Ecto neural progenitor cell (in vitro differentiated cells): ENCODE data around the gene EIF3F.
A peak's percentile ranks its signal among the peaks of the same experiment; 100 is the strongest.

Source experiments
- DNase-seq: peaks from one replicate; pipeline ENCODE4 v3.0.0-alpha.2; 2018; ENCODE audit warnings: low spot score

EIF3F gene

DNA sequence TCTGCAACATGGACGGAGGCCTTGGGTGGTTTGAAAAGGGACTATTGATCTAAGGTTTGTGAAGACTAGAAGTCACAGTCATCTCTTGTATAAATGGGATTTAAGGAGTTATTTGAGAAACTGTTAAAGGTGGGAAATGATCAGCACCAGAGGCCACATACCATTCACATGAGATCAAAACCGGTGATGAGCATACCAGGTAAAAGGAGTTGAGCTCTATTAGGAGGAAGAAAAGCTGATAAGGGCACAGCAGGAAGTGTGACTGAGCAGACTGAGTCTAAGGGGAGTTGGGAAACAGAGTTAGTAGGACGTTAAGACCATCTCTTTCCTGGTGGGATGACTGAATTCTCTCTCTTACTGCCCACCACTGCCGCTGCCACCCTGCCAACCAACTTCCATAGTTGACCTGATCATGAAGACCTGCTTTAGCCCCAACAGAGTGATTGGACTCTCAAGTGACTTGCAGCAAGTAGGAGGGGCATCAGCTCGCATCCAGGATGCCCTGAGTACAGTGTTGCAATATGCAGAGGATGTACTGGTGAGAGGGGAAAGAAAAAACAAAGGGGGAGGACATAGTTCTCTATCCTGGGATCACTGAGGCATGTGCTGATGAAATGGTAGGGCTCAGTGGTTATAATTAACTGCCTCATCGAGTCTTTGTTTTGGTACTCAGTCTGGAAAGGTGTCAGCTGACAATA lies 7.6 kb downstream of the EIF3F start:
- no peak for DNase-seq

GRCh38 chr11:7999795-8000194 lies 12.7 kb downstream of the EIF3F start:
- DNase-seq: no peak

DNA sequence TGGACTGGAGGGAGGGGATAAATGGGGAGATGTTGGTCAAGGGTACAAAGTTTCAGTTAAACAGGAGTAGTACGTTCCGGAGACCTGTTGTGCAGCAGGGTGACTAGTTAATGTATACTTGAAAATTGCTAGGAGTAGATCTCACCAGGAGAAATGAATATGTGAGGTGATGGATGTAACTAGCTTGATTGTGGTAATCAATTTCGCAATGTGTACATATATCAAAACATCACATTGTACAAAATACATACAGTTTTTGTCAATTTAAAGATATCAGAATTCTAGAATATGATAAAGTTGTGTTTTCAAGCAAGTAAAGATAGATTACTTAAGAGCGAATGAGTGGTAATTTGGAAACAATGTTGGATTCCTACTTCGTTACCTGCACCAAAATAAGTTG lies 13.3 kb downstream of the EIF3F start:
- no peak for DNase-seq

DNA sequence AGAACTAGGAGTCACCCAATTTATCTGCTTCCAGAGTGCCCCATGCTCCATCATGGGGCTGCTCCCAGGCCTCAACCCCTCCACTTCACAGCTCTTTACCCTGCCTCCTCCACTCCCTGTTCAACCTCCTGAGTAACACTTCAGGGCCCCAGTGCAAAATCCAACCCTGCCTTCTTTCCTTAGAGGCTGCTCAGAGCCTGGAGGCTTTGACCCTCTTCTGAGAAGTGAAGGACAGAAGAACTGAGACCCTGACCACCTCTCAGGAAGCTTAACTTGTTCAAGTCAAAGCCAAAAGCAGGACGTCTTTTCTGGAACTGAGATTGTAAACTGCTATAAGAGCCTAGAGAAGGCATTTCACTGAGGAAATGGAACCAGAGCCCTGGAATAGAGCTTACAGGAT lies 15.5 kb downstream of the EIF3F start:
- DNase-seq: peak; percentile 25

GRCh38 chr11:8003187-8003586 lies 16.1 kb downstream of the EIF3F start:
- peak; percentile 25 for DNase-seq

DNA sequence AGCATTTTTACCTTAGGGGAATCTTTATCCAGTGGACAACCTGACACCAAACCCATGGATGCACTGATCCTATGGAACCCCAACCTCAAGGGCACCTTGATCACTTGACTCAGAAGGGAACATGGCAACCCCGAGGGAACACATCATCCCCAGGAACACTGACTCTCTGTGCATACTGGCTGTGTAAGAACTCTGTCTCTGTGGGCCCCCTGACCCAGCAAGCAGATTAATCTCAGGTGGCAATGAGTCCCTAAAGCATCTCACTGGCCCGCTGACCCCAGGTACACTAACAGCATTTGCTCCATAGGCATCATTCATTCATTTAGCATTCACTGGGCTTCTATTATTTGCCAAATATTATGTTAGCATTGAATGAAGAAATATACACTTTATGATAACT lies 16.9 kb downstream of the EIF3F start:
- DNase-seq: peak; percentile 27

DNA sequence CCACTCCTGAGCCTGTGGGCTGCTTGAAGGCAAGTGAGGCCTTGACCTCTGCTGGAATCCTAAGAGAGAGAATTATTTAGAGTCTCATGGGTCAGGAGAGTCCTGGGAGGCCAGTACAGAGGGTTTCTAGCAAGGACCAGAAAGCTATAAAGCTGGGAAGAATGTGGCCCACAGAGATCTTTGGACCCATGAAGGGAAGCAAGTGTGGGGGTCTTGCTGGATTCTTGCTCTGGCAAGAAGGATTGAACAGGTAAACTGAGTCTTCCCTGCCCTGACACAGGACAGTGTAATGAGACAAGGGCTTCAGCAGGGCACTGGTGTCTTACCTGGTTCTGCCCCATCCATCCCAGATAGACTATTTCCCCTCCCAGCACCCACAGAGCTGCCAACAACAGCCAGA lies 18.4 kb downstream of the EIF3F start:
- no peak for DNase-seq

DNA sequence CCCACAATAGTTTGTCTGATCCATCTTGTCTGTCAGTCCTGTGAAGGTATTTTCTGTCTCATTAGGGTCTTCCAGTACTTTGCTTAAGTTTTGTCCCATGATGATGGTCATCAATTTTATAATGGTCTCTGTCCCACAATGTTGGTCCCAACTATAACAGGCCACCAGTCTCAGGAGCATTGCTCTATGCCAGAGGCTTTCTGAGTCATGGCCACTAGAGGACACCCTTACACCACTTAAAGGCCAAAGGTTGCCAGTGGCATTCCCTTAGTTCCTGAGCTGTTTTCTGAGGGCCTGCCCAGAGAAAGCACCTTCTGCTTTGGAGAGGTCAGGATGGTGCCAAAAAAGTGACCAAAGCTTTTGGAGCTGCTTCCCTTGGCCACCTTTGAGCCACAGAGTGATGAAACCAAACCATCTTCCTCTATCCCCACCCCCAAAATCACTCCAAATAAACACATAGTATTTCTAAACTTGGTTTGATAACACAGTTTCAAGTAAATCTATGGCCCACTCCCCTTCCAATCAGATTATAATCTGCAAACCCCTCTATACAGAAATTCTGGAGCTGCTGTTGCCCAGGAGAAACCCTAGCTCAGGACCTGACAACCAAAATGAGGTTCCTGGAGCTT lies 19.3 kb downstream of the EIF3F start:
- DNase-seq: peak; percentile 74

- DNase-seq: peak; percentile 23
These were observed 21.1 kb downstream of the EIF3F start for GRCh38 chr11:8008212-8008611.

DNA sequence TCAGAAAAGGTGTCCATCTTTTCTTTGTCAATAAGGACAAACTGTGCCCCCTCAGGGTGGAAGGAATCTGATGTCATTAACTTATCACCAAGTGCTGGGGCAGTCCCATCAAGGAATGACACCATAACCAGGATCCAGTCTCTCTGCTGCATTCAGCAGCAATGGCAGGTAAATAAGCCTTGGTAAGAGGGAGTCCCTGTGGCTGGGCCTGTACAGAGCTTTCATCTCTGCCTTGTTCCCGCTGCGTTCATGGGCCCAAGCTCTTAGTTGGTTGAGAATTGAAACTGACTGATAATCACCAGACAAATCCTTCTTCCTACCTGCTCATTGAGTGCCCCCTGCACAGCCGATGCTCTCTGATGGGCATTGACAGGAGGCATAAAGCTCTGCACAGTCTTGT lies 22.7 kb downstream of the EIF3F start:
- DNase-seq: no peak

- DNase-seq: no peak
These were observed 24.2 kb downstream of the EIF3F start for GRCh38 chr11:8011371-8011770.

DNA sequence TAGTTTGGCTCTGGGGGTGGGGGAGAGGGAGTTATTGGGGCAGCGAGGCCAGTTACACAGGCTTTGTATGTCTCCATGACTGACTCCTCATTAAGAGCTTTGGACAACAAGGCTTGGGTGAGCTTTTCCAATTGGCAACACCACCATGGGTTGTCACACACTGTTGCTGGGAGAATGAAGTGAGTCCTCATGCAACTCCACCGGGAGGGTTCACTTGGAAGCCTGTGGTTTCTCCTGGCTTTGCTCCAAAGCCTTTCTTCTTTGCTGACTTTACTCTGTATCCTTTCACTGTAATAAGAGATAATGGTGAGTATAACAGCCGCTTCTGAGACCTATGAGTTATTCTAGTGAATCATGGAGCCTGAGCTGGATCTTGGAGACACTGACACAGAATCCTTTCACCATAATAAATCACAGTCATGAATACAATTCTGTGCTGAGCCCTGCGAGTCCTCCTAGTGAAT lies 24.9 kb downstream of the EIF3F start:
- DNase-seq: no peak

DNA sequence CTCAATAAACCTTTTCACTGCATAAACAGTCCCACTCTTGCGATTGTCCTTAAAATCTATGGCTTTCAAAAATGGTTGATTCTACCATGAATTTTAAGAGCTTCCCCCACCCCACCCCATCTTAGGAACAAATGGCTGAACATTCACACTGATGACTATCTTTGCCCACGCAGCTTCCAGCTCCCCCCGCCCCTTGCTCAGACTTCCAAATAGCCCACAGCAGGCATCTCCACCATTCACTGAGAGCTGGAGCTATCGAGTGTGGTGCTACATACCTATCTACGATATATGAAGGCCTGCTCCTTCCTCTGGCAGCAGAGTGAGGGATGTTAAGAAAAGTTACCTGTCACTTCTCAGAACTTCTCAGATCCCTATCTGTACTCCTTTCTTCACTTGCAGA lies 26.7 kb downstream of the EIF3F start:
- no peak for DNase-seq

DNA sequence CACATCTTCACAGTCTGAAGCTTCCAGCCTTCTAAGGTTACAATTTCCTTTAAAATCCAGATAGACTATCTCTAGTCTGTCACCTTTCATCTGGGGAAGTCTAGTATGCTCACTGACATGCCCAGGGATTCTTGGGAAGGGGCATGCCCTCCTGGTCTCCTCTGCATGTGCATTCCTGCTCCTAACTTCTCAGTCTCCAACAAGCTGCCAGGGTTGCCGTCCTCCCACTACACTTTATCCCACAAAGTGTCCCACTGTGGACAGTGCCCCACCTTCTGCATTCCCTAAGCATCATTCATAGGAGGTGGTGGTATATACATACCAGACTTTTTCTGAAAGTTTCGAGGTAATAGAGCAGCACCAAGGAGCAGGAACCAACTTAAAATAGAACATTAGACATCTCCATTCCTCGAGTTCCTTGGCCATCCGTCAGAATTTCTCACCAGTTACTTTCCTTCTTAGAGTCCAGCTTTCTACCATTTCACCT lies 28.7 kb downstream of the EIF3F start:
- DNase-seq: no peak

GRCh38 chr11:8016440-8016839 lies 29.3 kb downstream of the EIF3F start:
- peak; percentile 41 for DNase-seq

GRCh38 chr11:8017071-8017470 lies 29.9 kb downstream of the EIF3F start:
- DNase-seq: peak; percentile 36

DNA sequence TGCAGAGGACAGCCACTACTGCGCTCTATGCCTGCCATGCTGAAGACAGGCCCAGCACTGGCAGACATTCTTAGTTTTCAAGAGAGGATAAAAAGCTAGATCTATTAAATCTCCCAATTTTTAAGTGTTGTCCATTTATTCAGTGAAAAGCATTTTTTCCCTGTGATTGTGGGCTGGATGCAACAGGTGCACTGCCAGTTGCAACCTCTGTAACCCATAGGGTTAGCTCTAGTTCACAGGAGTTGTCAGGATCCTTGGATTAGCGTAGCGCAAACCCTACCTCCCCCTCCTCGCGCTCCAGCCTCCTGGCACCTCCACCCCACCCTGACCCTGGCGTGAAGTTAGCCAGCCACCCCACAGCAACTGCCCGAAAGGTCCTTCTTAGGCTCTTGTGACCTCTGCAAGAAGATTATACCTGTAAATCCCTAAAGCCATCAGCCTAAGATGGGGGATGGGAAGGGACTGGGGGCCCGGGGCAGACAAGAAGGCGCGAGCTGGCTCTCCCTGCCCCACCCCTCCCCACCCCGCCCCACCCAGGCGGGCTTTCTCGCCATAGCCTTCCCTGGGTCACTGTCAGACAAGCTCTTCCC lies 30.9 kb downstream of the EIF3F start:
- DNase-seq: peak; percentile 51

DNA sequence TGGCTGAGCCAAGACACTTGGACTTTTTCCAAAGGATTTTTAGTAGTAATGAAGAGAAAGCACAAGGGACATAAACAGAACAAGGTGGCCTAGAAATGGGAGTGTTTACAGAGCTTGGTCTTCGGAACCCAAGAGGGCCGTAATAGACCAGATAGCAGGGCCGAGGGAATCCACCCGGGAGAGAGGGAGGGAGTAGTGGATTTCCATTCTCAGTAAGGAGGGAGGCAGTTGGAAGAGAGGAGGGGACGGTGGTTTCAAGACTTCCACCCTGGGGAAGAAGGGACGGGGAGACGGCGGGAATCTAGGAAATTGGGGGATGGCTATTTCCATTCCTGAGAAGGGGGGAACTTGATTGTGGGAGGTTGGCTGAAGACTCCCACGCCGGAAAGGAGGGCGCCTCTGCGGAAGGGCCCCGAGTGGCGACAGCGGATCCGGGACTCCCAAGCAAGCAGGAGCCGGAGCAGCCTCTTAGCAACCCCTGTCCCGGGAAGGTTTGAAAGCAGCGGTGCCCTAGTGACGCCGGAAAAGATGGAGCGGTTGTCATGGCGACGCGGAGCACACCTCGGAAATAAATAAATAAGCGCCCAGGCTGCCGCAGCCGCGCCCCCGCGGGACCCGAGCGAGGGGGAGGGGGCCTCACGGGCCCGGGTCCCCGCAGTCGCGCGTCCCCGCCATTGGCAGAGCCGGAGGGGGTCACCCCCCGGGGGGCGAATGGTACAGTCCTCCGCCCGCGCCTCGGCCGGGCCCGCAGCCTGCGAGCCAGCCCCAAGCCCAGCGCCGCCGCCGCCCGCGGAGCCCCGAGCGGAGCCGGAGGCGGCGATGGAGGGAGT lies 31.6 kb downstream of the EIF3F start:
- DNase-seq: peak; percentile 80

GRCh38 chr11:8019314-8020243 lies 32.4 kb downstream of the EIF3F start:
- peak; percentile 58 for DNase-seq

DNA sequence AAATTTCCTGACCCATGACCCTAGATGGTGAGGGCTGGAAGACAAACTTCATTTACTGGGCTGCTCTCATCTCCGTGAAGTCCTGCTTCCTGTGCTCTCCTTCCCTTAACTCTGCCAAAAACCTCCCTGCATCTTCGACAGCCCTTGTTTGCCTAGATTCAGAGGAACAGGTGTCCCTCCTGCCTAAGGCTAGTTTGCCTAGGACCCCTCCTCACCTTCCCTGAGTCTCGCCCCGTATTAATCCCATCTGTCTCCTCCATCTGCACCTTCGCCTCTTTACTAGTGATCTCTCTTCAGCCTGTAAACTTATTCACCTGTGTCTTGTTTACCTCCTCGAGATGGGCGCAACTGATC lies 33.1 kb downstream of the EIF3F start:
- DNase-seq: peak; percentile 35

DNA sequence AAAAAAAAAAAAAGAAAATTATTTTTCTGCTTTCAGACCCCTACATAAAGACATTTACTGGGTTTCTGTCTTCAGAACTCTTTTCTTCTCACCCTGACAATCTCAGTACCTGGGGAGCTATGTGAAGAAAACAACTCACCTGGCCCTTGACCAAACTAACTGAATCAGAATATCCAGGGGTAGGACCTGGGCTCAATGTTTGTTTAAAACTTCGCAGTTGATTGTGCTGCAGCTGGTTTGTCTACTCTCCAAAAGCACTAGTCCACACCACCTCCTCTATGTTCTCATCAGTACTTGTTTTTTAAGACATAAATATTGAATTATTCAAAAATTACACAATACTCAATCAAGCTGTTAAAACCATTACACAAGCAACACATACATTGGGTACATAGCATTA lies 34.8 kb downstream of the EIF3F start:
- DNase-seq: no peak
